H4 (cell line): ENCODE data around the gene ABCD4. TPM values are rescaled to one million over a fixed set of nuclear protein-coding genes. Genes with fewer than 3 reads are reported as not detected.
A peak's percentile ranks its signal among the peaks of the same experiment; 100 is the strongest.

Source experiments
- DNase-seq: peaks from one replicate; pipeline ENCODE4 v3.0.0-alpha.2; 2015; ENCODE audit warnings: low spot score
- total RNA-seq: library from RNA; depleted of rRNA; stranded (reverse); fragments of >200 nt; shearing (Covaris generic); gene quantifications from 2 replicates; pipeline ENCODE4 v1.2.3, GENCODE V29; 2014

The ABCD4 gene
- total RNA-seq, 1 experiment from 2014 or later = 18.5 TPM

GRCh38 chr14:74302152-74302628 lies 544 bp downstream of the ABCD4 start:
- peak; percentile 41 for DNase-seq

DNA sequence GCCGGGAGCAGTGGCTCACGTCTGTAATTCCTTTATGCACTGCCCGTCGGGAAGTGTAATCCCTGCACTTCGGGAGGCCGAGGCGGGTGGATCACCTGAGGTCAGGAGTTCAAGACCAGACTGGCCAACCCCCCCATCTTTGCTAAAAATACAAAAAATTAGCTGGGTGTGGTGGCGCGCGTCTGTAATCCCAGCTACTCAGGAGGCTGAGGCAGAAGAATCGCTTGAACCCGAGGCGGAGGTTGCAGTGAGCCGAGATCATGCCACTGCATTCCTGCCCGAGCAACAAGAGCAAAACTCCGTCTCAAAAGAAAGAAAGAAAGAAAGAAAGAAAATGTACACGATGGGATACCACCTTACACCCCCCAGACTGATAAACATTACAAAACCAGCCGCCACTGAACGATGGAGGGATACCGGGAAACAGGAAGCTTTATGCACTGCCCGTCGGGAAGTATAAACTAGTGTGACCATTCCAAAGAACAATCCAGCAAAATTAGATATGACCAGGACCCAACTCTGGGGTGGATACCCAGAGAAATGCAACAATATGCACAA lies 1.1 kb downstream of the ABCD4 start:
- no peak for DNase-seq

- DNase-seq = no peak
Observed at GRCh38 chr14:74299061-74299545, 3.6 kb downstream of the ABCD4 start.

DNA sequence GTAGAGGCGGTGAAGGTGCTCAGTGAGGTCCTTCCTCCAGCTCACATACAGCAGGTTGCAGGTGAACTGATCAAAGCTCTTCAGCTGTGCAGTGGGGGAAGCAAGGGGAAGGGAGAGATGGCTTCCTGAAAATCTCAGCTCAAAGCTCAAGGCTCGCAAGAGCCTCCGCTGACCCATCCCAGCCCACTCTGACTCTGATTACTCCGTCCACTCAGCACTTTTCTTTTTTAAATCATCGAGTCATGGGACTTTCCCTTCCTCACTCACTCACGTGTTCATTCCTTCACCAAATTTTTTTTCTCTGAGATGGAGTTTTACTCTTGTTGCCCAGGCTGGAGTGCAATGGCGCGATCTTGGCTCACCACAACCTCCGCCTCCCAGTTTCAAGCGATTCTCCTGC lies 4.7 kb downstream of the ABCD4 start:
- DNase-seq = no peak

DNA sequence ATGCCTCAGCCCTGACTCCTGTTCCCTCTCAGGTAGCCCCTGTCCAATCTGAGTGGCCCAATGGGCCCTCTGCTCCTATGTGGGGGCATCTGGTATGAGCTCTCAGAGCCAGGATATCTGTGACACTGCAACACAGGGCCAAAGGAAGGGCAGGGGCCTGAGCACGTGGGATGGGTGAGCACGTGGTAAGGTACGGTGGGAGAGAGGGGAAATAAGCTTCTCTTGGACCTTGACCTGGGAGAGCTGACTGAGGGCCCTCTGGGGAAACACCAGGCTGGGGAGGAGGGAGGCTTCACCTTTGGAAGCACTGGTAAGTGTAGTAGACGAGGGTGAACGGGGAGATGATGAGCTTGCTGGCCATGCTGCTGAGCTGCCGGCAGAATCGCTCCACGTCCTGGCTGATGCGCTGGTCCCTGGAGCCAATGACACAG lies 6.7 kb downstream of the ABCD4 start:
- DNase-seq = no peak

- DNase-seq = no peak
Observed at GRCh38 chr14:74293606-74294005, 9.1 kb downstream of the ABCD4 start.

- DNase-seq = no peak
Observed at GRCh38 chr14:74292061-74292460, 10.7 kb downstream of the ABCD4 start.

DNA sequence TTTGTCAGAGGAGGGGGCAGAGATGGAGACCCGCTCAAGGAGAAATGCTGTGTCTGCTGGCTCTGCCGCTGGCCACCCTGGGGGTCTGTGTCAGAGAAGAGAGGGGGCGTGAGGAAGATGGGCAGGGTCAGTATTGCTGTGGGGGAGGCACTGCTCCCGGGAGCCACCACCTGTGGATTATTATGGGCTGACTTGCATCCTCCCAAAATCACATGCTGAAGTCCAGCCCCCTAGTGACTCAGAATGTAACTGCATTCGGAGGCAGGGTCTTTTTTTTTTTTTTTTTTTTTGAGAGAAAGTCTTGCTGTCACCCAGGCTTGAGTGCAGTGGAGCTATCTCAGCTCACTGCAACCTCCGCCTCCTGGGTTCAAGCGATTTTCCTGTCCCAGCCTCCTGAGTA lies 12.3 kb downstream of the ABCD4 start:
- DNase-seq = no peak

GRCh38 chr14:74289801-74290200 lies 12.9 kb downstream of the ABCD4 start:
- no peak for DNase-seq

GRCh38 chr14:74286736-74287135 lies 16.0 kb downstream of the ABCD4 start:
- no peak for DNase-seq

DNA sequence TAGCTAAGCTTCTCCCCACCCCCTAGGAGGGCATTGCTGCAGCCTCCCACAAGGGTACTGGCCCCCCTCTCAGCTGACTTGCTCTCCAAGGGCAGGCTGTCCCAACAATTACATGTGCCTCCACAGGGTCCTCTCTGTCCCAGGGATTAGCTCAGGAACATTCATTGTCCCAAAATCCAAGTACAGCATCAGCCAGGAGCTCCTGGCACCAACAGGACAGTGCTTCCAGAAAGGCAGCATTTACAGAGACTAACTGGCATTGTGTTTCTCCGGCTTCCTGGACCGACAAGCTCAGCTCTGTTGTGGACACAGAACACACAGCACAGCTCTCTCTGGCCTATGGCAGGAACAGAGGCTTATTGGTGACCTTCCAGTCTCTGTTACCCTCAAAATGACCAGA lies 21.7 kb downstream of the ABCD4 start:
- no peak for DNase-seq

DNA sequence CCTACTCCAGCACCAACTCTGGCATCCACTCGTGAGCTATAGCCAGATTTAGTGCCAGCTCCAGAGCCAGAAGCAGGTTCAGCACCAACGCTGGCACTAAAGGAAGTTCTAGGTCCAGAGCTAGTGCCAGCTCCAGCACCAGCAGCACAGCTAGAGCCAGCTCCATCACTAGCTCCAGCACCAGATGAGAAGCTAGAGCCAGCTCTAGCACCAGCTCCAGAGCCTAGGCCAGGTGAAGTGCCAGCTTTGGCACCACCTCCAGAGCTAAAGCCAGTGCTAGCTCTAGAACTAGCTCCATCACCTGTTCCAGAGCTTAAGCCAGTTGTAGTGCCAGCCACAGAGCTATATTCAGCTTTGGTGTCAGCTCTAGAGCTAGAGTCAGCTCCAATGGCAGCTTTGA lies 24.7 kb downstream of the ABCD4 start:
- DNase-seq = no peak

DNA sequence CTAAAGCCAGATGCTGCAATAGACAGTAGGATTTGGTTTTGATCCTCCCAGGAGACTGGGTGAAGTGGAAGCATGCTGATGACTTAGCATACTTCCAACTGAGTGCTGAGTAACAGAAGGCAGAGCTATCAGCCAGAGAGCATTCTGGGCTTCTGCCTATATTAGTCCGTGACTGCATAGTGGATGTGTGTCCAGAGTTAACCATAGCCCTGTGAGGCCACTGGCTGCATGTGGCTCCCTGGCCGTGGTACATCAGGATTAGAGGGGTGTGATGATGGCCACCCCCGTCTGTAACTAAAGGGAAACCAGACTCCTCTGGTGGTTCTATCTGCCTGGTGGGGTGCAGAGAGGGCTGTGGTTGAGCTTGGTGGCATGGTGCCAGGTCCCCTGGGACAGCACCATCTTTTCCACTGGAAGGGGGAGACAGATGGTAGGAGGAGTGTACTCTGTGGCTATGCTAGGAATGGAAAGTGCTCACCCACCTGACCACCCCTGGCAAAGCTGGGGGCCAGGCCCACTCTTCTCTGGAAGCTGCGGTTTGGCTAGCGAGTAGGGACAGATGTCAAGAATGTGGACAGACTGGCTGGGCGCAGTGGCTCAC lies 27.4 kb downstream of the ABCD4 start:
- peak; percentile 44 for DNase-seq

- DNase-seq = no peak
Observed at GRCh38 chr14:74271365-74271764, 31.4 kb downstream of the ABCD4 start.

GRCh38 chr14:74270382-74271177 lies 32.2 kb downstream of the ABCD4 start:
- DNase-seq = peak; percentile 56

DNA sequence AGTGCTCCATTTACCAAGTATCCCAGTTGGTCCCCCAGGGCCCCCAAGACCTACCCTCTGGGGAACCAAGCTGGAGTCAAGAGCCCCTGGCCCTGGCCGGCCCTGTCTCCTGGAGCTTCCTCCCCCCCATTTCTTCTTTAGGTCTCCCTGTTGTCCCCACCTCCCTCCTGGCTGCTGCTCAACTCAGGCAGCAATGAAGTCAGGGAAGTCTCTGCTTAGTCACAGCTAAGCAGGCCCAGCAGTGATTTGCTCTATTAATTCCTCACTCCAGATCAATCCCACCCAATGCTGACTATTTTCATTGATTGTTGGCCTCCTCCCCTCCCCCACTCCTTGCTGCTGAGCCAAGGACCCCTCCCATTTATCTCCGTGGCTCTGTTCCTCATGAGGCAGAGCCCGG lies 35.1 kb downstream of the ABCD4 start:
- no peak for DNase-seq

DNA sequence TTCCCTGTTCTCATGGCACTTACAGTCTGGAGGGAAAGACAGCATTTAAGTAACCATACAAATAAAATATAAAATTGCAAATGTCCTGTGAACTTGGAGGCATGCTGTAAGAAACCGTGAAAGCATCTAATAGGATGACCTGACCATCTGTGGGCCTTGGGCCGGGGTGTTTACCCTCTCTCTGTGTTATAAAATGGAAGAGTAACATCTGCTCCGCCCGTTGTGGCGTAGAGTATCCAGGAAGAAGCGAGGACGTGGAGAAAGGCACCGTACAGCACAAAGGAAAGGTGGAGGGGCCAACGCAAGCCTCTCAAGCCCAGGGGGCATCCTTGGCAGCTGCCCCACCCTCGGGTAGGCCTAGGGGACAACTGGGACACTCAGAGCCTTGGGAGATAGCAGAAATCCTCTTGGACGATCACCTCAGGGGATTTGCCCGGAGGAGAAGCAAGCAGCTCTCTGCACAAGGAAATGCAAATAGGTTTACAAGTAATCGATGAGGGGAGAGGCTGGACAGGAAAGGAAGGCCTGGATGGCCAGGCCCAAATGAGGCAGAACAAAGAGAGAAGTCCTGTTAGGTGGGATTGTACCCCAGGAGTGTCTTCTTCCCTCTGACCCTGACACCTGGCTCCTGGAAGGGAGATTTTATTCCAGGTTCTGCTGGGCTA lies 37.3 kb downstream of the ABCD4 start:
- DNase-seq = no peak

DNA sequence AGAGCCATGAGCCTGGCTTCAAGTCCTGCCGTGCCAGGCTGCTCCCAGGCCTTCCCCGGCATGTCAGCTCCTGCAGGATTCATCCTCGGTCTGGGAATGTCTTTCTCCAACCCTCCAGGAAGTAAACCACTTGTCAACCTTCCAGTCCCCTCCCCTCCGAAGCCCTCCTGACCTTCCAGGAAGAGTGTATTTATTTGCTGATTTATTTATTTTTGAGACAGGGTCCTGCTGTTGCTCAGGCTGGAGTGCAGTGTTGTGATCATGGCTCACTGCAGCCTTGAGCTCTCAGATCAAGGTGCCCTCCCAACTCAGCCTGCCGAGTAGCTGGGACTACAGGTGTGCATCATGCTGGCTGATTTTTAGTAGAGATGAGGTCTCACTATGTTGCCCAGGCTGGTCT lies 38.8 kb downstream of the ABCD4 start:
- no peak for DNase-seq

- no peak for DNase-seq
Observed at GRCh38 chr14:74263181-74263580, 39.6 kb downstream of the ABCD4 start.

DNA sequence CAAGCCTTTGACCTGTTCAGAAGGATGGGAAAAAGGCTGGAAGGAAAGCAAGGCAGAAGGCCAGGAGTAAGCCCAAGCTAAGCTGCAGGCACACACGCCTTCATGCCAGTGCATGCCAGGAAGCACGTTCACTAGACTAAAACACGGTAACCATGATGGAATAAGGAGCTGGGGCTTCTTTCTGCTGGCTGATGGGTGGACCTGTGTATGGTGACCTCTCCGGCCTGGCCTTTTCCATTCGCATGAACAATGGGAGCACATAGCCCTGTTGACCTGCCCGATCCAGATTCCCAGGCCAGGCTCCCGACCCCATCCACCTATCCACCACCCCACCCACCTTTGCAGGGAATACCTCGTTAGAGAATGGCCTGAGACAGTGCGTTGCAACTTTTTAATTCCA lies 40.7 kb downstream of the ABCD4 start:
- DNase-seq = no peak

DNA sequence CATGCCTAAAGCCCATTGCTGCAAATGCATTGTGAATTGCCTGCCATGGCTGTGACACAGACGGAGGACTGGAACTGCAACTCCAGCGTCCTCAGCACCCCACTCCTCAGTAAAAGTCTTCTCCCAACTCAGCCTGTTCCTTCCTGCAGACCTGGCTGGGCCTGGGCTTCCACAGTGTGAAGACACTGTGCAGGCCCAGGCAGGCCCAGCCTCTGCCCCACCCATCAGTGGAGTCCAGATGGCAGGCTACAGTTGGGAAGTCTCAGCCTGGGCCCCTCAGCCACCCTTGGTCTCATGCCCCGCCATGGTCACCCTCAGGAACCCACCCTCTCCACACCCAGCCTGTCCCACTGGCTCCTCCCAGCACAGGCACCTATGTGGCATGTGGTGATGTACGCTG lies 41.4 kb downstream of the ABCD4 start:
- DNase-seq = no peak

GRCh38 chr14:74260525-74261233 lies 42.1 kb downstream of the ABCD4 start:
- DNase-seq = no peak
